Subcutaneous preadipocyte (primary cell): ENCODE results near the gene CATSPERZ. TPM values are rescaled to one million over a fixed set of nuclear protein-coding genes. Genes with fewer than 3 reads are reported as not detected.

Experiments used
- small RNA-seq: library from RNA; depleted of rRNA; stranded (forward); fragments of <200 nt; gene quantifications from one replicate; pipeline ENCODE3, GENCODE V24; 2012
- total RNA-seq: library from RNA; depleted of rRNA; stranded (reverse); fragments of >200 nt; gene quantifications from 2 replicates; pipeline ENCODE4 v1.2.3, GENCODE V29; 2012

CATSPERZ gene
- total RNA-seq: 1.1 TPM in 1 of 2 replicates, not detected in the other

GRCh38 chr11:64299847-64300648 is at the start of gene CATSPERZ:
Gene CATSPERZ (plus strand): TSS chr11:64300358. CDS start chr11:64300411, 53 bp downstream.

GRCh38 chr11:64251016-64251752 is 49.0 kb upstream of the CATSPERZ start, which contains the start of gene PLCB3:
Gene PLCB3 (plus strand): TSS chr11:64251530. CDS start chr11:64251650, 120 bp downstream.

GRCh38 chr11:64284048-64284961 is 15.9 kb upstream of the CATSPERZ start, which contains the start of gene BAD:
Gene BAD (minus strand): TSS chr11:64284665. CDS start chr11:64284368, 297 bp downstream.

GRCh38 chr11:64284962-64285884 is 14.9 kb upstream of the CATSPERZ start, which contains the start of gene GPR137:
Gene GPR137 (plus strand): TSS chr11:64285848. CDS start chr11:64286525, 677 bp downstream.

GRCh38 chr11:64291262-64291751 is 8.9 kb upstream of the CATSPERZ start, which contains the start of gene KCNK4:
Gene KCNK4 (plus strand): TSS chr11:64291302. CDS start chr11:64293019, 1,717 bp downstream.

GRCh38 chr11:64305075-64305690 is 5.0 kb downstream of the CATSPERZ start, which contains the start of gene ESRRA:
Gene ESRRA (plus strand): TSS chr11:64305524. CDS start chr11:64307180, 1,656 bp downstream.

GRCh38 chr11:64317325-64317960 is 17.3 kb downstream of the CATSPERZ start, which contains the start of gene TRMT112:
Gene TRMT112 (minus strand): TSS chr11:64317559. CDS start chr11:64317526, 33 bp downstream.

GRCh38 chr11:64317961-64318765 is 18.0 kb downstream of the CATSPERZ start, which contains the start of gene PRDX5:
Gene PRDX5 (plus strand): TSS chr11:64318121. CDS start chr11:64318216, 95 bp downstream.

GRCh38 chr11:64339754-64340408 is 39.7 kb downstream of the CATSPERZ start, which contains the start of gene CCDC88B:
Gene CCDC88B (plus strand): TSS chr11:64340204. CDS start chr11:64340267, 63 bp downstream.

Small RNA genes lying within 50 kb of the gene (small RNA-seq; reads per million reads assigned to genes)
- gene MIR7155 (not detected), gene RF00019 (not detected)

Other genes with a start within 250 kb of the CATSPERZ start
- gene MACROD1, start 134.2 kb upstream of the CATSPERZ start, total RNA-seq: 20.9 and 23.1 TPM in 2 replicates
- gene STIP1, start 114.2 kb upstream of the CATSPERZ start, total RNA-seq: 159 and 235 TPM in 2 replicates
- 2.2 and 7.8 TPM in 2 replicates for gene FERMT3, start 93.6 kb upstream of the CATSPERZ start, total RNA-seq
- 28.7 and 29.9 TPM in 2 replicates for gene TRPT1, start 74.2 kb upstream of the CATSPERZ start, total RNA-seq
- 46.3 and 51.8 TPM in 2 replicates for gene NUDT22, start 74.1 kb upstream of the CATSPERZ start, total RNA-seq
- 7.0 and 7.4 TPM in 2 replicates for gene DNAJC4, start 69.8 kb upstream of the CATSPERZ start, total RNA-seq
- gene VEGFB, start 65.8 kb upstream of the CATSPERZ start, total RNA-seq: 26.0 and 29.4 TPM in 2 replicates
- gene FKBP2, start 59.3 kb upstream of the CATSPERZ start, total RNA-seq: 40.3 and 48.5 TPM in 2 replicates
- 259 and 300 TPM in 2 replicates for gene PPP1R14B, start 53.4 kb upstream of the CATSPERZ start, total RNA-seq
- gene PLCB3, start 48.8 kb upstream of the CATSPERZ start, total RNA-seq: 35.3 and 61.4 TPM in 2 replicates
- gene BAD, start 15.7 kb upstream of the CATSPERZ start, total RNA-seq: 46.9 and 71.7 TPM in 2 replicates
- 9.6 and 12.1 TPM in 2 replicates for gene GPR137, start 14.5 kb upstream of the CATSPERZ start, total RNA-seq
- gene KCNK4, start 9.1 kb upstream of the CATSPERZ start, total RNA-seq: not detected in 2 replicates
- gene ESRRA, start 5.2 kb downstream of the CATSPERZ start, total RNA-seq: 31.2 and 36.0 TPM in 2 replicates
- gene TRMT112, start 17.2 kb downstream of the CATSPERZ start, total RNA-seq: 138 and 175 TPM in 2 replicates
- gene PRDX5, start 17.8 kb downstream of the CATSPERZ start, total RNA-seq: 92.1 and 148 TPM in 2 replicates
- 0.20 and 1.8 TPM in 2 replicates for gene CCDC88B, start 39.8 kb downstream of the CATSPERZ start, total RNA-seq
- gene RPS6KA4, start 58.8 kb downstream of the CATSPERZ start, total RNA-seq: 44.8 and 54.0 TPM in 2 replicates